ENCODE data around the gene SEC24D.
"Not testable (repeated sequence)": the region's sequence is repeated elsewhere in the genome, so short reads cannot be mapped to it uniquely, and the experiment has no call there.

Gene SEC24D

DNA sequence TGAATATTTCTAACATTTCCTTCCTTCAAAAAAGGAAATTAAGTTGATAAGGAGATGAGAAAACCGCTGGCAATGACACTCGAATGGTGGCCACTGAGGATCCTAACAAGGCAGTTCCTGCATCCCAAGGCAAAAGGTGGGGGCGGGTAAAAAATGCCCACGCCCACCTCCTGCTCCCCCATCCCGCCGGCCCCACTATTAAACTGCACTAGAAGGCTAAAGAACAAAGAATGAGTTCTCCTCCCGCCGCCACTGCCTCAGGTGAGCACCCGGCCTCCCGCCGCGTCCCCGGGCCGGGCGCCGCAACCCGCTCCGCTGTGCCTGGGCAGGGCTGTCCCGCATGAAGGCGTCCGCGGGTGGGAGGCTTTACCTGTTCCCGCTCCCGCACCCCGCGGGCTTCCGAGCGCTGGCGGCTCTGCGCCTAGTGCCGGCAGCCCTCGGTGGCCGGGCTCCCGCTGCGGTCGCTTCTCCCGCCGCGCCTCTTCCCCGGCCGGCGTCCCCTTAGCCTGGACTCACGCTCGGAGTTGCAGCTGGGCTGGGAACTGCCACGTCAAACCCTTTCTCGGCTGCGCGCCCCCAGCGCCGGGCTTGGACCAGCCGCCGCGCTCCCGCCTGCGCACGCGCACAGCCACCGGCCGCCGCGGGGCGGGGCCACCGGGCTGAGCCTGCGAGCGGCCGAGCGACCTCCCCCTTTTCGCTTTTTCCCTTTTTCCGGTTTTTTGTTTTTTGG is at the start of gene SEC24D:
Gene SEC24D (minus strand): TSS at position 556 of the 730 bp plus-strand sequence. CDS start 2,430 bp downstream, outside the sequence.
- DNase-seq = no peak

GRCh38 chr4:118884716-118885115 is 48.8 kb upstream of the SEC24D start:
- no peak for DNase-seq

DNA sequence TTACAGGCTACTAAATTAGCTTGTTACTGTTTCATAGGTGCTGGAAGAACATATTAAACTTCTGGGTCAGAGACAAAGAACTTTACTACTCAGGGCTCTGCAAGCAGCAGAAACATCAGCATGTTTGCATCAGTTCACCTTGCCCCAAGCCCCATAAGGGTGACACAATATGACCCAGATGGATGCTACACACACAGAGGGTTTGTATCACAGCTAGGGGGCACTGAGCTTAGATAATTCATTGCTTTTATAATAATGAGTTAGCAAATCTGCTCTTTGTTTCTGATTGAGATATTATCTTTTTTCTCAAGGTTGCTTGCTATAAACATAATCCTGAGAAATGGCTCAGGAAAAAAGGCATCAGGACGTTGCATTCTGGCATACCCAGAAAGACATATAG is 47.9 kb upstream of the SEC24D start:
- DNase-seq = no peak

DNA sequence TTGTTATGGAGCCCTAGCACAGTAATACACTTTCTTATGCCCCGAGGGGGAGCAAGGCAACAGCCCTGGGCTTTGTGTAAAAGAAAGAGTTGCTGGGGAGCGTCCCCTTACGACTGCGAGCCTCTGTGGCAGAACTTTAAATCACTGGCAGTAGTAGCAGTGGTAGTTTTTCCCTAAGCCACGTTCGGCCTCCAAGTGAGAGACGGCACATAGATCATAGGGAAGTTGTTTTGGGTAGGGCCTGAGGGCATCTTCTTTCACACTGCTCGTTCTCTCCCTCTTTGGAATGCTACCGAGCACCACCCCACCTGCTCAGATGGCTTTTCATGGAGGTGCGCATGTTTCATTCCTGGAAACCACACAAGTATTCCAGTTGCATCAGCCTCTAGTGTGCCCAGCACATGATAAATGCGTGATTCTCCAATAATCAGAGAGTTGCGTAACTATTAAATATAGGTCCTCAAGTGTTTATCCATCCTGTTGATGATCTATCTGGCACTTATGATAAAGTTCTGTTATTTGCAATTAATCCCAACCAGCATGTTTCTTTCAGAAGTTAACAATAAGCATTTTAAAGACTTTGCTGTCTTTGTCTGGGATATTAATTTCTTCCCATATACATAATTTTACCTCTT is 45.7 kb upstream of the SEC24D start:
- DNase-seq = no peak

GRCh38 chr4:118879409-118879808 is 43.5 kb upstream of the SEC24D start:
- no peak for DNase-seq

DNA sequence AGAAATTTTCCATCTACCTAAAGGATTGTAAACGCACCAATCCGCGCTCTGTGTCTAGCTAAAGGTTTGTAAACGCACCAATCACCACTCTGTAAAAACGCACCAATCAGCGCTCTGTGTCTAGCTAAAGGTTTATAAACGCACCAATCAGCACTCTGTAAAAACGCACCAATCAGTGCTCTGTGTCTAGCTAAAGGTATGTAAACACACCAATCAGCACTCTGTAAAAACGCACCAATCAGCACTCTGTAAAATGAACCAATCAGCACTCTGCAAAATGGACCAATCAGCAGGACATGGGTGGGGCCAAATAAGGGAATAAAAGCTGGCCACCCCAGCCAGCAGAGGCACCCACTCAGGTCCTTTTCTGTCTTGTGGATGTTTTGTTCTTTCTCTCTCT is 42.6 kb upstream of the SEC24D start:
- not testable (repeated sequence) for DNase-seq

DNA sequence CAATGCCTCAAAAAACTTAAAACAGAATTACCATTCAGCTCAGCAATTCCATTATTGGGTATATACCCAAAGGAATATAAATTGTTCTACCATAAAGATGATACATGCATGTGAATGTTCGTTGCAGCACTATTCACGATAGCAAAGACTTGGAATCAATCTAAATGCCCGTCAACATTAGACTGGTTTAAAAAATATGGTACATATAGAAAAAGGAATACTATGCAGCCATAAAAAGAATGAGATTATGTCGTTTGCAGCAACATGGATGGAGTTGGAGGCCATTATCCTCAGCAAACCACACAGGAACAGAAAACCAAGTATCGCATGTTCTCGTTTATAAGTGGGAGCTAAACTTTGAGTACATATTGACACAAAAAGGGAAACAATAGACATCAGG is 41.9 kb upstream of the SEC24D start:
- no peak for DNase-seq

DNA sequence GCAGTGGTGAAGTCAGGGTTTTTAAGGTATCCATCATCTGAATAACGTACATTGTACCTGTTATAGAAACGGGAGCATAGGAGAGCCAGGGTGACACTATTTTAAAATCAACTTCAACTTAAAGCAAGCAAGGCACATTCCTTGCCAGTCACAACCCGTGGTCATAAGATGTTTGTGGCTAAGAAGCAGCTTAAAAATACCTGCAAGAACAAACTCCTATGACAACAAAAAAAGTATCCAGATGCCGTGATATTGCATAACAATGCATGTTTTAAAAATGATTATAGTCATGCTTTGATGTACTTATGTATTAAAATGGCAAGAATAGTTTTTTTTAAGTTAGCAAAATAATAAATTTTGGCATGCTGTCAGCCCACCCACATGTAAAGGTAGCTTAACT is 36.3 kb upstream of the SEC24D start:
- no peak for DNase-seq

DNA sequence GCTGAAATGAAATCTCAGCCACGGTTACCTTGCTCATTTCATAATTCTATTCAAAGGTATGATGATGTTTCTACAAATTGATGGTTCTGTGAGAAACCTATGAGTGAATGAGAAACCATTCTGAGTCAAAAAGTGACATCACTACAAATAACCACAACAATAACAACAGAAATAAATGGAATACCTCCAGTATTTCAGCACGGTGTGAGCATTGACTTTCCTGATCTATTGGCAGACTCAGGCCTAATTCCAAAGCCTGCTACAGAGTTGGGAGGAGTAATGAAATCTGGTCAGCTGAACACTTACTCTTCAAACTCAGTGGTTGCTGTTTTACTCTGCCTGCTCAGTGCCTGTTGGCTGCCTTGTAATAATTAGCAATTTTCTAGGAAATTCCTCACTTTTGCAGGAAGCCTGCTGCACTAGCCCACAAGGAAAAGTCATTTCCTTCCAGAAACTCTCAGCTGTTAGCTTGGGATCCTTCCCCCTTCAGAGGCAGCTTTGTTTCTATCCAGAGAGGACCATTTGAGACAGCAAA is 33.9 kb upstream of the SEC24D start:
- no peak for DNase-seq

GRCh38 chr4:118867311-118868067 is 31.6 kb upstream of the SEC24D start:
- no peak for DNase-seq

- DNase-seq = no peak
Measured at GRCh38 chr4:118866442-118866841, 30.5 kb upstream of the SEC24D start.

DNA sequence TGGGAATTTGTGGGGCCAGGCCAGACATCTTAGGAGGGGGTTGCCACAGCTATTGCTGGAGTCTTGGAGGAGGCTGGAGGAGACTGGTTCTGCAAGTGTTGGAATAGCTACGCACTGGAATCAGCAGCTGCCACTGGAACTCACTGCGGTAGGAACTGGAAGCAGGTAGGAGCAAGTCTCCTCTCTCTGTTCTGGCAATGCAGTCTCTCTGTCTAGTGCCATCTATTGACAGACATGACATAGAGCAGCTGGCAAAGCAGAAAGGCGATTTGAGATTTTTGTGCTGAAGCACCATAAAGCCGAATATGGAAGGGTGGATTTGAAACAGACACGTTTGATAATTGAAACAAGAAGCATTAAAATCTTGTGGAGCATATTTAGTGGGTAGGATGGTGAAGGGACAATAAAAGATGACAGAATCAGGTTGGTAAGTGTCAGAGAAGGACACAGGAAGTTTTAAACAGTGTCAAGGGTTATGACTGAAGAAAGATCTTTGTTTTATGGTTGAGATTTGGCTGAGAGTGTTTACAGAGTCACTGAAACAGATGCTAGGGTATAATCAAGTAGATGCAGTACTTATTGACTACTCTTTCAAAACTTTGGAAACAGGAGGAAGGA is 29.3 kb upstream of the SEC24D start:
- DNase-seq = peak; percentile 32

DNA sequence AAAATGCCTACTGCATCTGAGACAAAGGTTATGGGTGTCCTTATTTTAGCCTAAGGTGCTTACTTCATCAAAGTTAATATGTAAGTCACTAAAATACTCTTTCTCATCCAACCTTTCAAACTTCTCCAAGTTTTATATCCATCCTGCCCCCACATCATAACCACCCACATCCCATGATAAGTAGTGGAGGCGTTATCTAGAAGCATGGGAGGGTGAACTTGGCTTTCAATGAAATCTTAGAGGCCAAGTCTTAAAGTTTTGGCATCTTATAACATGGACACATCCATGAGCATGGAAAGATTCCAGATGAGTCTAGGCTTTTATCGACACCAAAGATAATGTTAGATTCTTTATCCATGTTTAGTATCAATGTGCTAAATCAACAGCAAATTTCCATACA is 22.9 kb upstream of the SEC24D start:
- no peak for DNase-seq

DNA sequence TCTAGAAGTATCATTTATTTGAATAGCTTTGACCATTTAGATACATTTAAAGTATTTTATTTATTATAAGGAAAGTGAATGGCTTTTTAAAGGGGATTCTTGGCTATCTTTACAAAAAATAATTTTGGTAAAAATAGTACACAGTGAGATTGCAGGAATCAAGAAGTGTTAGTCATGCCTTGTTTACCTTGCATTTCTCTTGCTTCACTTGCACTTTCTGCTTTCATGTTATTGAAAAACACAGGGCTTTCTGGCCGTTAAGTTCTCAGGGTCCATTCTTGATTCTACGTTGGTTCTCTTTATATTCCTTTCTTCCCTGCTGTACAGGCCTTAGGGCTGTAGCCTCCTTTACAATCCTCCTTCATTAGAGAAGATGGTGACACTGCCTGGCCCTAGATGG is 21.8 kb upstream of the SEC24D start:
- DNase-seq = no peak

- DNase-seq = peak; percentile 21
Measured at GRCh38 chr4:118850488-118851173, 14.7 kb upstream of the SEC24D start.

- DNase-seq = no peak
Measured at GRCh38 chr4:118849867-118850487, 14.1 kb upstream of the SEC24D start.

GRCh38 chr4:118848901-118849300 is 13.0 kb upstream of the SEC24D start:
- no peak for DNase-seq

- DNase-seq = no peak
Measured at GRCh38 chr4:118848242-118848641, 12.3 kb upstream of the SEC24D start.

- no peak for DNase-seq
Measured at GRCh38 chr4:118846979-118847378, 11.1 kb upstream of the SEC24D start.

- DNase-seq = no peak
Measured at GRCh38 chr4:118845552-118846050, 9.7 kb upstream of the SEC24D start.

DNA sequence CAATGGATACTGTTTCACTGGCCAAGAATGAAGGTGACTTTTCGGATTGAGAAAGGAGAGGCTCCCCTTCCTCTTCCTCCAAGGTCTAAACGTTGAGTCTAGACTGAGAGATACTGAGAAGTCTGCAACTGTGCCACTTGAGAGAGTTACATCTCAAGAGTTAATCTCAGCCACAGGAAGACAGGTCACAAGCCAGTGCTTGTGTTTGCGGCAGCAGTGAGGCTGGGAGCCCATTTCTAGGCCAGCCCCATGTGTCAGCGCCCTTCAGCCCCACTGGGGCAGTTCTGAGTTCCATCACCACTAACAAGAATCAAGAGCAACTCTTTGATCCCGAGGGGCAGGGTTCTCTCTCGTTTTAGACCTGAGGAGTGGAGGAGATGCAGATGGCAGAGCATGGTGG is 7.3 kb upstream of the SEC24D start:
- no peak for DNase-seq

DNA sequence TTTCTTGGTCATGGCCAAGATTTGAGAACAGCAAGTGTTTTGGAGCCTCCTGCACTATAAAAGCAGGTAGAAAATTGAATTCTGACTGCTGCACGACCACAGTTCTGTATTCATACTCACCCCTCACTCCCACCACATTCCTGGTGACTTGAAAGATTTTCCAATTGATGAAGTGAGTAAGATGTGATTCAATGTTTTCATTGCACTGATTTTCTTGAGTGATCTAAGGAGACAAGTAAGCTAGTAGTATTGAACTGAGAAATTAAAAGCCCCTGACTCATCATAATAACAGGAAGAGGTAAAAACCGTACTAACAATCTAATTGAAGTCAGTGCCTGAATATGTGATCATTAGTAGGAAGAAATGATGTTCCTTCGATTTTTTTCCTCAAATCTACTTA is 6.1 kb upstream of the SEC24D start:
- no peak for DNase-seq

Data from NCI-H2029 treated with DMSO at 0.1 percent for 48 hours (cell line).